Measurements from ENCODE around the gene GPR107.
"Not testable (repeated sequence)": the region's sequence is repeated elsewhere in the genome, so short reads cannot be mapped to it uniquely, and the experiment has no call there.

Gene GPR107

DNA sequence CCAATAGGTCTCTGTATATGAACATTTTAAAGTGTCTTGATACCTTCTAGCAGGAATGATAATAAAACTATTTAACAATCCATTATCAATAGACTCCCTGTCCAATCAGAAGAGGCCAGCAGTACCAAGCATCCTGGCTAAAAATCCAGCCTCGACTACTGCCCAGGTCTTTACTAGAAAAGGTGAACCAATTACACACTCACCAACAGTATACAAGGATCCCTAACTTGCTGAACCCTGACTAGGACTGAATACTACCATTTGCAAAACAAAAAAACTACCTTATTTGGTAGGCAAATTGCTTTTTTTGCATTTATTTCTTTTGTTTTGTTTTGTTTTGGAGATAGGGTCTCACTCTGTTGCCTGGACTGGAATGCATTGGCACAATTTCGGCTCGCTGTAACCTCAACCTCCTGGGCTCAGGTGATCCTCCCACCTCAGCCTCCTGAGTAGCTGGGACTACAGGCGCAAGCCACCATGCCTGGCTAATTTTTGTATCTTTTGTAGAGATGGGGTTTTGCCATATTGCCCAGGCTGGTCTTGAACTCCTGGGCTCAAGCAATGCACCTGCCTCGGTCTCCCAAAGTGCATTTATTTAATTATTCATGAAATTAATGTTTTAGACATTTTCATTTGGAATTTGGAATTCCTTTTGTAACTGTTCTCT is 38.2 kb upstream of the GPR107 start:
- no peak for TF ChIP-seq ZFX (IDR thresholded peaks at IDR 0.05; ENCODE audit: borderline replicate concordance)
- TF ChIP-seq, protein P1, sequence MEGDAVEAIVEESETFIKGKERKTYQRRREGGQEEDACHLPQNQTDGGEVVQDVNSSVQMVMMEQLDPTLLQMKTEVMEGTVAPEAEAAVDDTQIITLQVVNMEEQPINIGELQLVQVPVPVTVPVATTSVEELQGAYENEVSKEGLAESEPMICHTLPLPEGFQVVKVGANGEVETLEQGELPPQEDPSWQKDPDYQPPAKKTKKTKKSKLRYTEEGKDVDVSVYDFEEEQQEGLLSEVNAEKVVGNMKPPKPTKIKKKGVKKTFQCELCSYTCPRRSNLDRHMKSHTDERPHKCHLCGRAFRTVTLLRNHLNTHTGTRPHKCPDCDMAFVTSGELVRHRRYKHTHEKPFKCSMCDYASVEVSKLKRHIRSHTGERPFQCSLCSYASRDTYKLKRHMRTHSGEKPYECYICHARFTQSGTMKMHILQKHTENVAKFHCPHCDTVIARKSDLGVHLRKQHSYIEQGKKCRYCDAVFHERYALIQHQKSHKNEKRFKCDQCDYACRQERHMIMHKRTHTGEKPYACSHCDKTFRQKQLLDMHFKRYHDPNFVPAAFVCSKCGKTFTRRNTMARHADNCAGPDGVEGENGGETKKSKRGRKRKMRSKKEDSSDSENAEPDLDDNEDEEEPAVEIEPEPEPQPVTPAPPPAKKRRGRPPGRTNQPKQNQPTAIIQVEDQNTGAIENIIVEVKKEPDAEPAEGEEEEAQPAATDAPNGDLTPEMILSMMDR (IDR thresholded peaks at IDR 0.05): no peak
- no peak overlapping the region for H3K27ac ChIP-seq

DNA sequence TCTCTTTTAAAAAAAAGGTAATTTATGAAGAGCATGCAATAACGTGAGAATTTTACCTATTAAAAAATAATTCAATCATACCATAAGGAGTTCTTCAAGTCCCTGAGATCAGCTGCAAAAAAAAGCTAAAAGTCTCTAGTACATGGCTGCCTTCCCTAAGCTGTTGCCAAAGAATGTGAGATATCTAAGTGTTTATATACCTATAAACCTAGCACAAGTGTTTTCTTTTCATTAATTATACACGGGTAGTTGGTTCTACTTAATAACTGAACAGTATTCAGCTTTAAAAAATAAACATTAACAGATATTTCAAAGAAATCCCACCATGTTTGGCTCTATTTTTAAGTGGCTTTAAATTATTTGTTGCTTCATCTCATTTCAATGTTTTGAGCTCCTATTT is 36.6 kb upstream of the GPR107 start:
- TF ChIP-seq, protein P1 (IDR thresholded peaks at IDR 0.05): no peak
- no peak for TF ChIP-seq ZFX (IDR thresholded peaks at IDR 0.05; ENCODE audit: borderline replicate concordance)
- no peak overlapping the region for H3K27ac ChIP-seq

DNA sequence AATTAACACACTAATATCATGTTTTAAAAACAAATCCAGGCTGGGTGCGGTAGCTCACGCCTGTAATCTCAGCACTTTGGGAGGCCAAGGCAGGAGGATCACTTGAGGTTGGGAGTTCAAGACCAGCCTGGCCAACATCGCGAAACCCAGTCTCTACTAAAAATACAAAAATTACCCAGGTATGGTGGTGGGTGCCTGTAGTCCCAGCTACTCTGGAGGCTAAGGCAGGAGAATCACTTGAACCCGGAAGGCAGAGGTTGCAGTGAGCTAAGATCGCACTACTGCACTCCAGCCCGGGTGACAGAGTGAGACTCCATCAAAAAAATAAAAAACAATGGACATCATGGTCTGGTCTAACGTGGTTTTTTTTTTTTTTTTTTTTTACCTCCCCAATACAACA is 36.2 kb upstream of the GPR107 start:
- H3K27ac ChIP-seq: not testable (repeated sequence)

DNA sequence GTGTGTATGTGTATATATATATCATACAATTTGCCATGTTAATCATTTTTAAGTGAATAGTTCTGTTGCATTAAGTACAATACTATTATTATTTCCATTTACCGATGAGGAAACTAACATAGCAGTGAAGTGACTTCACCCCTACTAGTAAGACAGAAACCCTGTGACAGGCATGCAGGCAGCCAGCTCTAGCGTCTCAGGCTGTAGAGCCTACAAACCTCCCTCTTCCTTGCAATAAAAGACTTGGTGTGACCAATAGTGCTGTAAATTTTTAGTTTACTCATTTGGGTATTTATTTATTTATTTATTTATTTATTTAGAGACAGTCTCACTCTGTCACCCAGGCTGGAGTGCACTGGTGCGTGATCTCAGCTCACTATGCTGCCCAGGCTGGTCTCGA is 35.4 kb upstream of the GPR107 start:
- H3K27ac ChIP-seq: no peak overlapping the region
- TF ChIP-seq, protein P1 (IDR thresholded peaks at IDR 0.05): no peak
- no peak for TF ChIP-seq ZFX (IDR thresholded peaks at IDR 0.05; ENCODE audit: borderline replicate concordance)

DNA sequence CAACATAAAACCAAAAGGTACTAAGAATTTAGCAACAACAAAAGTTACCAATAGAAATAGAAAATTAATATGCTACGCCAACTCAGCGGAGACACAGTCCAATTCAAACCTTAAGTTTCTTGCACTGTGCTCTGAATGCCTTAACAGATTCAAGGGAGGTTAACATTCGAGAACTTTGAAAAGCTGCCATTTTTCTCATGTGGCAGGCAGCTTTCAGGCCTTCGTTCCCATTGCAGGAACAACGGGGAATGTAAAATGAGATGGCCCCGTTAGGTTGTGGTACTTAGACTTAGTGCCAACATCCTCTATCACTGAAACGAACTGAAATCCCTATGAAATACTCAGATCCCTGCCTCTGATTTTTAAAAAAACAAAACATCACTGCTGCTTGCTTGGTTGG is 33.1 kb upstream of the GPR107 start:
- TF ChIP-seq ZFX (IDR thresholded peaks at IDR 0.05; ENCODE audit: borderline replicate concordance): no peak
- TF ChIP-seq, protein P1 (IDR thresholded peaks at IDR 0.05): no peak

DNA sequence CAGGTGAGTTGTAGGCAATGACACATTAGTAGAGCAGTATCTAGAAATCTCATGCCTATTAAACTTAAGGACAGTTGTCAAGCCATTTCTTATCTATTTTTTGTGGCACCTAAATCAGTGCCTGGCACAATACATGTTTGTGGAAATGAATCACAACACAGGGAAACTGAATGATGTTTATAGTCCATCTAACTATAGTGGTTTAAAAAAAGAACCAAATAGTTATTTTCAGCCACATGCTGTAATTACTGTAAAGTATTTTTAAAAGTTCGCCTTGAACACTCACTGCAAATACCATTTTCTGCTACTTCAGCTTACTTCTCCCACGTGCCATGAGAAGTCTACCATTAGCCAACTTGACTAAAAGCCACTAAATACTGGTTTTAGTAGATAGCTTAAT is 32.6 kb upstream of the GPR107 start:
- no peak for TF ChIP-seq ZFX (IDR thresholded peaks at IDR 0.05; ENCODE audit: borderline replicate concordance)
- TF ChIP-seq, protein P1 (IDR thresholded peaks at IDR 0.05): no peak
- H3K27ac ChIP-seq: no peak overlapping the region

More for the DNA sequence above, 33.1 kb upstream of the GPR107 start:
- no peak overlapping the region for H3K27ac ChIP-seq

DNA sequence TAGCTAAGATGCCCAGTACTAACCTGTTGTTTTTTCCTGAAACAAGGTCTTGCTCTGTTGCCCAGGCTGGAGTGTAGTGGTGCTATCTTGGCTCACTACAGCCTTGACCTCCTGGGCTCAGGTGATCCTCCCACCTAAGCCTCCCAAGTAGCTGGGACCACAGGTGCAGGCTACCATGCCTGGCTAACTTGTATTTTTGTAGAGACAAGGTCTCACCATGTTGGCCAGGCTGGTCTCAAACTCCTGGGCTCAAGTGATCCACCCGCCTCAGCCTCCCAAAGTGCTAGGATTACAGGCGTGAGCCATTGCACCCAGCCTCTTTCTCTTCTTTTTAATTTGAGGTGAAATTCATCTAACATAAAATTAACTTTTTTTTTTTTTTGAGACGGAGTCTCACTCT is 31.9 kb upstream of the GPR107 start:
- H3K27ac ChIP-seq: not testable (repeated sequence)

DNA sequence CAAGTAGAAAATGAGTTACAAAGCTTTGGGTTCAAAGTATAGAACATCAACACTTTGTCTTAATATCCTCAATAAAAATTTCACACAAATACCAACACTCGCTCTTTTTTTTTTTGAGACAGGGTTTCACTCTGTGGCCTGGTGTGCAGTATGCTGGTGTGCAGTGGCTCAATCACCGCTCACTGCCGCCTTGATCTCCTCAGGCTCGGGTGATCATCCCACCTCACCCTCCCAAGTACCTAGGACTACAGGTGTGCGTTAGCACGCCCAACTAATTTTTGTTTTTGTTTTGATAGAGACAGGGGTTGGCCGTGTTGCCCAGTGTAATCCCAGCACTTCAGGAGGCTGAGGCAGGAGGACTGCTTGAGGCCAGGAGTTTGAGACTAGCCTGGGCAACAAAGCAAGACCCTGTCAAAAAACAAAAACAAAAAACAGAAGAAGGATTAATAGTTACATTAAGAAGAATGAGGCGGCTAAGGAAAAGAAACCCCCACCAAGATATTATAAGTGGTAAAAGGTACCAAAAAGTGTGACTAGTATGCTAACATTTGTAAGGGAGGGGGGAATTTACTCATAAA is 31.1 kb upstream of the GPR107 start:
- TF ChIP-seq ZFX (IDR thresholded peaks at IDR 0.05; ENCODE audit: borderline replicate concordance): no peak
- TF ChIP-seq, protein P1 (IDR thresholded peaks at IDR 0.05): no peak
- no peak overlapping the region for H3K27ac ChIP-seq
